HL-60 (cell line): ENCODE results near the gene RPS6KL1.

ENCODE experiments used
- CTCF ChIP-seq: IDR thresholded peaks from one replicate; pipeline ENCODE4 v1.5.1; 2011; ENCODE audit warnings: low read length, control low read depth, inconsistent platforms; ENCODE audit not compliant: insufficient read depth
- POLR2AphosphoS5 ChIP-seq: IDR thresholded peaks from 2 replicates; pipeline ENCODE4 v1.6.1; 2012; ENCODE audit warnings: low read depth

GRCh38 chr14:74962046-74962445, 39.0 kb upstream of the RPS6KL1 start:
- no peak for TF ChIP-seq CTCF
- TF ChIP-seq POLR2AphosphoS5 = no peak
